Measurements from ENCODE around the gene MYO5B.

Gene MYO5B

GRCh38 chr18:50105027-50105426 lies 89.9 kb downstream of the MYO5B start:
- no peak overlapping the region for H3K4me3 ChIP-seq (ENCODE audit: insufficient read depth, low read length, poor library complexity, severe bottlenecking)
- H3K9me2 ChIP-seq (replicated peaks; ENCODE audit: insufficient read depth, low read length), result no peaks in the 10 kb centered on the region
- no peak overlapping the region for H3K9ac ChIP-seq (ENCODE audit: low read length)
- H3K4me2 ChIP-seq (ENCODE audit: low read depth, low read length, poor library complexity, severe bottlenecking), result no peak overlapping the region
- no peak overlapping the region for H2AFZ ChIP-seq (ENCODE audit: low read depth, low read length, severe bottlenecking)
- no peak overlapping the region for H3K27ac ChIP-seq (ENCODE audit: low read depth, low read length)
- no peaks in the 10 kb centered on the region for H4K20me1 ChIP-seq (ENCODE audit: low read depth, low read length)
- no peaks in the 10 kb centered on the region for H3K9me3 ChIP-seq (ENCODE audit: insufficient read depth, low read length)
- H3K27me3 ChIP-seq (ENCODE audit: low read length), result no peaks in the 10 kb centered on the region
- no peaks in the 10 kb centered on the region for H3K36me3 ChIP-seq (ENCODE audit: low read length)
- TF ChIP-seq EZH2phosphoT487 (conservative IDR thresholded peaks at IDR 0.05; ENCODE audit: low read length), result no peak
- TF ChIP-seq, protein P1, sequence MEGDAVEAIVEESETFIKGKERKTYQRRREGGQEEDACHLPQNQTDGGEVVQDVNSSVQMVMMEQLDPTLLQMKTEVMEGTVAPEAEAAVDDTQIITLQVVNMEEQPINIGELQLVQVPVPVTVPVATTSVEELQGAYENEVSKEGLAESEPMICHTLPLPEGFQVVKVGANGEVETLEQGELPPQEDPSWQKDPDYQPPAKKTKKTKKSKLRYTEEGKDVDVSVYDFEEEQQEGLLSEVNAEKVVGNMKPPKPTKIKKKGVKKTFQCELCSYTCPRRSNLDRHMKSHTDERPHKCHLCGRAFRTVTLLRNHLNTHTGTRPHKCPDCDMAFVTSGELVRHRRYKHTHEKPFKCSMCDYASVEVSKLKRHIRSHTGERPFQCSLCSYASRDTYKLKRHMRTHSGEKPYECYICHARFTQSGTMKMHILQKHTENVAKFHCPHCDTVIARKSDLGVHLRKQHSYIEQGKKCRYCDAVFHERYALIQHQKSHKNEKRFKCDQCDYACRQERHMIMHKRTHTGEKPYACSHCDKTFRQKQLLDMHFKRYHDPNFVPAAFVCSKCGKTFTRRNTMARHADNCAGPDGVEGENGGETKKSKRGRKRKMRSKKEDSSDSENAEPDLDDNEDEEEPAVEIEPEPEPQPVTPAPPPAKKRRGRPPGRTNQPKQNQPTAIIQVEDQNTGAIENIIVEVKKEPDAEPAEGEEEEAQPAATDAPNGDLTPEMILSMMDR (IDR thresholded peaks at IDR 0.05; ENCODE audit: insufficient read depth, low read length, poor library complexity, severe bottlenecking), result no peak
- no peaks in the 10 kb centered on the region for H3F3A ChIP-seq (ENCODE audit: insufficient read depth)
- no peaks in the 10 kb centered on the region for H3K79me2 ChIP-seq (ENCODE audit: insufficient read depth, low read length)

- no peak overlapping the region for H3K4me3 ChIP-seq (ENCODE audit: insufficient read depth, low read length, poor library complexity, severe bottlenecking)
- no peaks in the 10 kb centered on the region for H3K27me3 ChIP-seq (ENCODE audit: low read length)
- no peaks in the 10 kb centered on the region for H3K36me3 ChIP-seq (ENCODE audit: low read length)
- no peaks in the 10 kb centered on the region for H3K79me2 ChIP-seq (ENCODE audit: insufficient read depth, low read length)
- H3K4me2 ChIP-seq (ENCODE audit: low read depth, low read length, poor library complexity, severe bottlenecking), result no peak overlapping the region
- no peaks in the 10 kb centered on the region for H3K9me2 ChIP-seq (replicated peaks; ENCODE audit: insufficient read depth, low read length)
- no peak overlapping the region for H3K9ac ChIP-seq (ENCODE audit: low read length)
- H3F3A ChIP-seq (ENCODE audit: insufficient read depth), result no peaks in the 10 kb centered on the region
- H3K27ac ChIP-seq (ENCODE audit: low read depth, low read length), result no peak overlapping the region
- no peaks in the 10 kb centered on the region for H4K20me1 ChIP-seq (ENCODE audit: low read depth, low read length)
- H3K9me3 ChIP-seq (ENCODE audit: insufficient read depth, low read length), result no peaks in the 10 kb centered on the region
- TF ChIP-seq EZH2phosphoT487 (conservative IDR thresholded peaks at IDR 0.05; ENCODE audit: low read length), result no peak
- TF ChIP-seq, protein P1 (IDR thresholded peaks at IDR 0.05; ENCODE audit: insufficient read depth, low read length, poor library complexity, severe bottlenecking), result no peak
- no peak overlapping the region for H2AFZ ChIP-seq (ENCODE audit: low read depth, low read length, severe bottlenecking)
Measured at GRCh38 chr18:50104421-50104820, 90.5 kb downstream of the MYO5B start.

DNA sequence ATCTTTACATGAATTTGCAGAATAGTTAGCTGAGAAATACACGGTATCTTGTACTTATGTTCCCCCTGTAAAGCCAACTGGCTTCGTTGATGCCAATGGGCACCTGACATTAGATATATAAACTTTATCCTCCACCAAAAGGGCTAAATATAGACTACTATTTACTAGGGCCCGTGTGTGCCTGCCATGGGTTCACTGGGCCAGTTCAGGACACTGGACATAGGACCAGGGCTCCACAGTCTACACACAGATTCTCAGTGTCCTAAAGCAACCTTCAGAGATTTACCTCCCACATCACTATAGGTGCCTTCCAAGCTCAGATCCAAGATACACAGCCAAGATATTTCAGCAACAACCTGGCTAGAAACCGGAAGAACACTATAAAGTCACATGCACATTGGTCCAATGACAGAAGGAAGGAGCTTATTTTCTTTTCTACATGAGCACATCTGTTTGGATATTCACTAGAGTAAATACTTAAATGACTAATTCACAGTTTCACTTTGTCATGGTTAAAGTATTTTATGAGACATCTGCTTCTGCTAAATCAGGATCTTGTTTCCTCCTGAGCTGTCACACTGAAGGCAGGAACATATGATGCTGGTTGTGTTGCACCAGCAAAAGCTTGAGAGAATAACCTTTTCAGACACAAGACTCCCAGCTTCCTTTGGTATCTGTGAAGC lies 95.1 kb downstream of the MYO5B start:
- H3K36me3 ChIP-seq (ENCODE audit: low read length), result no peaks in the 10 kb centered on the region
- TF ChIP-seq, protein P1 (IDR thresholded peaks at IDR 0.05; ENCODE audit: insufficient read depth, low read length, poor library complexity, severe bottlenecking), result no peak
- TF ChIP-seq EZH2phosphoT487 (conservative IDR thresholded peaks at IDR 0.05; ENCODE audit: low read length), result no peak
- no peak overlapping the region for H3K4me2 ChIP-seq (ENCODE audit: low read depth, low read length, poor library complexity, severe bottlenecking)
- H3K9me3 ChIP-seq (ENCODE audit: insufficient read depth, low read length), result no peaks in the 10 kb centered on the region
- H2AFZ ChIP-seq (ENCODE audit: low read depth, low read length, severe bottlenecking), result no peak overlapping the region
- H3K9ac ChIP-seq (ENCODE audit: low read length), result no peak overlapping the region
- H3K9me2 ChIP-seq (replicated peaks; ENCODE audit: insufficient read depth, low read length), result no peaks in the 10 kb centered on the region
- no peaks in the 10 kb centered on the region for H4K20me1 ChIP-seq (ENCODE audit: low read depth, low read length)
- H3F3A ChIP-seq (ENCODE audit: insufficient read depth), result no peaks in the 10 kb centered on the region
- no peaks in the 10 kb centered on the region for H3K27me3 ChIP-seq (ENCODE audit: low read length)
- no peak overlapping the region for H3K27ac ChIP-seq (ENCODE audit: low read depth, low read length)
- H3K4me3 ChIP-seq (ENCODE audit: insufficient read depth, low read length, poor library complexity, severe bottlenecking), result no peak overlapping the region
- H3K79me2 ChIP-seq (ENCODE audit: insufficient read depth, low read length), result no peaks in the 10 kb centered on the region
